ENCODE measurements around the gene KCNK17. TPM values are rescaled to one million over a fixed set of nuclear protein-coding genes. Genes with fewer than 3 reads are reported as not detected.

KCNK17 gene
- total and polyA plus RNA-seq, 2 of the 8 experiments (the other 6 are each of a cell fraction or from before 2014, with no cell fraction given): 2.9 to 3.4 TPM

DNA sequence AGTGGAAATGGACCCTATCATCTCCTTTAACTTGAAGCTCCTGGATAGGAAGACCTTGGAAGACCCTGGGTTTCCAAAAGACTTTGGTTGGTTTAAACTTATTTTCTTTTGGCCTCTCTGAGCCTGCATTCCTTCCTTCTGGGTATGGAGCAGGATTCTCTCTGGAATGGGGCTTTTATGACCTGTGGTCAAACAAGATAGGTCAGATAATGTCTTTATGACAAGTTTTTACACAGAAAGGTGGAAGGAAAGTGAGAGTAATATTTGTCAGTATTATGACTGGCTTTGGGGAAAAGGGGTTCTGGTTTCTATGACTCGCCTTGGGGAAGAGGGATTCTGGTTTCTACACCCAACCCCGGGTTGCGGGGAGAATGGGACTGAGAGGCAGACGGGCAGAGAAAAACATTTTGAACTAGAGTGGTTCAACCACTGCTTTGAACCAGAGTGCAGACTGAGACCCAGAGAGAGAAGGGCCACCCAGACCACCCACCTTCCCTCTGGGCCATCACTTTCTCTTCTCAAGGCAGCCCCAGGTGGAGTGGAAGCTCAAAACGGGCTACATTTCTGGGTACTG is 47.4 kb downstream of the KCNK17 start:
- Histone ChIP-seq H3K18ac (ENCODE audit: extremely low read depth, low read length) (no peak overlapping the region), H3K14ac (ENCODE audit: insufficient read length) (no peak overlapping the region), H4K20me1 (replicated peaks in 1 of 2; ENCODE audit: control insufficient read depth in 1 of 2, insufficient read depth in 2 of 2, low read length in 2 of 2) (no peaks in the 10 kb centered on the region), H3K9me3 (ENCODE audit: insufficient read depth in 2 of 2, low read depth in 1 of 2, low read length in 1 of 2) (no peaks in the 10 kb centered on the region), H3K27ac (ENCODE audit: low read depth, low read length) (no peak overlapping the region), H2AFZ (ENCODE audit: low read length) (no peak overlapping the region), H3K79me1 (ENCODE audit: low read depth, low read length) (no peaks in the 10 kb centered on the region), H3K23me2 (ENCODE audit: low read depth, low read length) (no peaks in the 10 kb centered on the region), H4K5ac (ENCODE audit: insufficient read length, low read depth, low read length) (no peak overlapping the region), H3K4me2 (ENCODE audit: insufficient read depth in 1 of 2, low read depth in 2 of 2, low read length in 2 of 2) (no peak overlapping the region), H2BK120ac (replicated peaks; ENCODE audit: low read depth, low read length) (no peak overlapping the region), H3K4me1 (replicated peaks in 1 of 4; ENCODE audit: control insufficient read depth in 3 of 4, insufficient read depth in 4 of 4, low read length in 3 of 4) (peaks cover 0 to 13% (median 9%) of the 10 kb centered on the region in 4 experiments), H3K56ac (replicated peaks; ENCODE audit: insufficient read length, low read depth, low read length) (no peak overlapping the region), H4K91ac (replicated peaks; ENCODE audit: insufficient read length, low read length) (no peak overlapping the region), H3K23ac (ENCODE audit: insufficient read length) (no peak overlapping the region), H3K4me3 (ENCODE audit: extremely low read depth in 1 of 4, insufficient read depth in 2 of 4, low read depth in 3 of 4, low read length in 4 of 4) (no peak overlapping the region), H2BK20ac (ENCODE audit: low read length) (peak overlapping the region; percentile 56; the same call in 1 of the 2 replicates), H2BK15ac (ENCODE audit: low read length) (no peak overlapping the region), H2BK5ac (ENCODE audit: low read depth, low read length) (0 out of 2 replicates have a peak overlapping the region, but pooled peaks have one; percentile 49), H3K36me3 (ENCODE audit: control insufficient read depth in 2 of 4, insufficient read depth in 4 of 4, low read length in 3 of 4) (no peaks in the 10 kb centered on the region), H3K9ac (replicated peaks in 1 of 4; ENCODE audit: extremely low read depth in 1 of 4, low read depth in 3 of 4, low read length in 3 of 4) (no peak overlapping the region), H2AK5ac (ENCODE audit: low read depth, low read length) (no peak overlapping the region), H3K79me2 (ENCODE audit: control insufficient read depth in 1 of 2, insufficient read depth in 2 of 2, low read length in 2 of 2) (no peaks in the 10 kb centered on the region), H3K27me3 (replicated peaks in 1 of 4; ENCODE audit: control insufficient read depth in 3 of 4, extremely low read depth in 1 of 4, insufficient read depth in 3 of 4, low read length in 3 of 4) (no peaks in the 10 kb centered on the region), H4K8ac (ENCODE audit: extremely low read depth, insufficient read depth, low read length) (no peak overlapping the region), H2BK12ac (ENCODE audit: low read depth, low read length) (peak overlapping the region; percentile 35; the same call in 1 of the 2 replicates), H3K4ac (replicated peaks; ENCODE audit: insufficient read length, low read depth, low read length) (no peak overlapping the region)
- no peak for TF ChIP-seq SIX5 (IDR thresholded peaks at IDR 0.05; ENCODE audit: low read depth, low read length)
- TF ChIP-seq TCF12 (IDR thresholded peaks at IDR 0.05; ENCODE audit: low read depth, low read length): no peak
- no peak for TF ChIP-seq POU5F1 (IDR thresholded peaks at IDR 0.05; ENCODE audit: low read depth, low read length)
- TF ChIP-seq KDM1A (IDR thresholded peaks at IDR 0.05; ENCODE audit: borderline replicate concordance, low read length): no peak
- TF ChIP-seq, protein P1, sequence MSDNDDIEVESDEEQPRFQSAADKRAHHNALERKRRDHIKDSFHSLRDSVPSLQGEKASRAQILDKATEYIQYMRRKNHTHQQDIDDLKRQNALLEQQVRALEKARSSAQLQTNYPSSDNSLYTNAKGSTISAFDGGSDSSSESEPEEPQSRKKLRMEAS (IDR thresholded peaks at IDR 0.05): no peak
- no peak for TF ChIP-seq E2F6 (IDR thresholded peaks at IDR 0.05)
- TF ChIP-seq POLR2AphosphoS5 (IDR thresholded peaks at IDR 0.05; ENCODE audit: low read depth, low read length): no peak
- DNase-seq (ENCODE audit: low read depth in 1 of 2, low spot score in 2 of 2) (no peak), FAIRE-seq (no peak)
- POLR2A ChIA-PET (ENCODE audit: partially characterized antibody): interaction anchor here (2.0 kb wide), 1 partner anchor 38 kb away, joined by 4 read pairs; the partner anchor contains the start of gene KCNK5
- CTCF ChIA-PET (ENCODE audit: partially characterized antibody): interaction anchor here (1.0 to 3.7 kb wide), 5 partner anchors 28 to 100 kb away, joined by 3 to 22 read pairs (median 4); no protein-coding TSS in a partner anchor
- WGBS, 2 experiments (ENCODE audit: extremely low coverage in 1 of 2, insufficient coverage in 1 of 2, insufficient read length in 1 of 2, insufficient replicate concordance in 2 of 2, low coverage in 1 of 2, low lambda C conversion rate in 2 of 2, missing lambda C conversion rate in 1 of 2): 97% methylated on average over 5 of the region's 5 CpGs; no CpG with 5 or more reads in 1 of the 2 experiments

Data from H1 (cell line).